Vagina (tissue), 2 donors: Measurements from ENCODE around the gene YIPF1.

Source experiments
- POLR2AphosphoS5 ChIP-seq, 2 donors: sonication (generic); formaldehyde crosslinking; IDR thresholded peaks; one replicate each; pipeline ENCODE4 v1.9.0; 2017; ENCODE audit warnings: antibody characterized with exemption in 2 of 2, mild to moderate bottlenecking in 2 of 2, low read depth in 1 of 2; ENCODE audit not compliant: insufficient read depth in 1 of 2
- TF ChIP-seq, protein P1 (sequence below), 3 experiments: fragments of 450-650 bp in 2 of 3; fragments of 200-600 bp in 1 of 3; sonication (generic) in 1 of 3; IDR thresholded peaks; one replicate each; pipeline ENCODE4 v1.5.1; 2017 to 2019; ENCODE audit warnings: antibody characterized with exemption in 3 of 3, mild to moderate bottlenecking in 2 of 3, moderate library complexity in 2 of 3

DNA sequence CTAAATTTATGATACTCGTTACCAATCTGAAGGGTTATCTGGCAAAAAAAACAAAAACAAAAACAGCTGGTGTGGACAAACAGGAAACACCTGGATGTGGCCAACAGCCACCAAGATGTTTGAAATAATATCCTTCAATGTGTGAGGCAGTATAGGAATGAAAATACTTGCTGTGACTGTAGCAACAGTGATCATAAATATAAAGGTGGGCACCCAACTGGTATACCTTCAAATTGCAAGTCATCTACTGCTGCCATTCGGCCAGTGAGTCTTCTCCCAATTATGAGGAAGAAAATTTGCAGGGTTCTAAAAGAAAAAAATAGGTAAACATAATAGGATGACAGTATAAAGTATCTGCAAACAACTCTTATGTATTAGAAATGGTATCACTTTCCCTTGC lies 916 bp downstream of the YIPF1 start:
- TF ChIP-seq, protein P1, sequence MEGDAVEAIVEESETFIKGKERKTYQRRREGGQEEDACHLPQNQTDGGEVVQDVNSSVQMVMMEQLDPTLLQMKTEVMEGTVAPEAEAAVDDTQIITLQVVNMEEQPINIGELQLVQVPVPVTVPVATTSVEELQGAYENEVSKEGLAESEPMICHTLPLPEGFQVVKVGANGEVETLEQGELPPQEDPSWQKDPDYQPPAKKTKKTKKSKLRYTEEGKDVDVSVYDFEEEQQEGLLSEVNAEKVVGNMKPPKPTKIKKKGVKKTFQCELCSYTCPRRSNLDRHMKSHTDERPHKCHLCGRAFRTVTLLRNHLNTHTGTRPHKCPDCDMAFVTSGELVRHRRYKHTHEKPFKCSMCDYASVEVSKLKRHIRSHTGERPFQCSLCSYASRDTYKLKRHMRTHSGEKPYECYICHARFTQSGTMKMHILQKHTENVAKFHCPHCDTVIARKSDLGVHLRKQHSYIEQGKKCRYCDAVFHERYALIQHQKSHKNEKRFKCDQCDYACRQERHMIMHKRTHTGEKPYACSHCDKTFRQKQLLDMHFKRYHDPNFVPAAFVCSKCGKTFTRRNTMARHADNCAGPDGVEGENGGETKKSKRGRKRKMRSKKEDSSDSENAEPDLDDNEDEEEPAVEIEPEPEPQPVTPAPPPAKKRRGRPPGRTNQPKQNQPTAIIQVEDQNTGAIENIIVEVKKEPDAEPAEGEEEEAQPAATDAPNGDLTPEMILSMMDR (IDR thresholded peaks at IDR 0.05): no peak
- no peak for TF ChIP-seq POLR2AphosphoS5 (IDR thresholded peaks at IDR 0.05; ENCODE audit: insufficient read depth in 1 of 2, low read depth in 1 of 2)
